ENCODE data around the gene MRTFA.

MRTFA gene

GRCh38 chr22:40420341-40421081 is 216.0 kb downstream of the MRTFA start:
- no peak for DNase-seq

GRCh38 chr22:40419718-40420117 is 216.8 kb downstream of the MRTFA start:
- no peak for DNase-seq

GRCh38 chr22:40418366-40419201 is 217.9 kb downstream of the MRTFA start:
- DNase-seq, result no peak

- no peak for DNase-seq
Observed at GRCh38 chr22:40417881-40418280, 218.6 kb downstream of the MRTFA start.

DNA sequence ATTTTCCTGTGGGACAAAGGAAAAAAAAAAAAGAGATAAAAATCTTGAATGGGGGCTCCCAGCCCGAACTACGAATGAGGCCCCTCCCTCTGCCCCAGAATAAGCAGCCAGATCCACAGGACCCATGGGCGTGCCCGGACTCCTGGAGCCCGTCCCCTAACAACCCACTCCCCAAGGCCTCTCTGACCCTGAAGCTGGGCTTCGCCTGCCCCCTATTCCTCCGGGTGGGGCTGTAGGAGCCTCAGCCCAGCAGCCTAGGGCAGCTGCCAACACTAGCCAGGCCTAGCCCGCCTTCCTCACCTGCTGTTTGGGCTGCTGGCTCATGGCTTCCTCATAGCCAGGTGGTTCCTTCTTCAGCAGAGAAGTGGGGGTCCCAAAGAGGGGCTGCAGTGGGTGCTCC is 219.5 kb downstream of the MRTFA start:
- DNase-seq, result no peak

- no peak for DNase-seq
Observed at GRCh38 chr22:40416636-40417035, 219.9 kb downstream of the MRTFA start.

DNA sequence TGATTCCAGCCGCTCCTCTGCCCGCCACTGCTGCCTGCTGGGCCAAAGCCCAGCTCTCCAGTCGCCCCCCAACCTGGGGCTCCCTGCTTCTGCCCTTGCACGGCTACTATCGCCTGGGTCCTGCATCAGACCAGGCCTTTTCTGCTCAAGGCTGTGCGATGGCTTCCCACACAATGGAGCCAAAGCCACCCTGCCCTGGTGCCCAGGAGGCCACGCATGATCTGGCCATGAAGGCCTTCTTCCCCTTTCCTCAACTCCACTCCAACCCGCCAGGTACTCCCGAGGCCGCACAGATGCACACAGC is 220.3 kb downstream of the MRTFA start:
- no peak for DNase-seq

- no peak for DNase-seq
Observed at GRCh38 chr22:40415531-40416266, 220.8 kb downstream of the MRTFA start.

GRCh38 chr22:40414838-40415505 is 221.5 kb downstream of the MRTFA start:
- DNase-seq, result no peak

DNA sequence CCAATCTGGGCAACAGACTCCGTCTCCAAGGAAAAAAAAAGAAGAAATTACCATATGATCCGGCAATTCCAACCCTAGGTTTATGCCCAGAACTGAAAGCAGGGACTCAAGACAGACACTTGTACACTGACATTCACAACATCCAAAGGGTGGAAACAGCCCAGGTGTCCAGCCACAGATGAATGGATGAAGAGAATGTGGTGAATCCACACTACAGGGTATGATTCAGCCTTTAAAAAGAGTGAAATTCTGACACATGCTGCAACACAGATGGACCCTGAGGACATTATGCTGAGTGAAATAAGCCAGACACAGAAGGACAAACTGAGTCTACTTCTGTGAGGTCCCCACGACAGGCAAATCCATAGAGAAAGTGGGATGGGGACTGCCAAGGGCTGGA is 222.2 kb downstream of the MRTFA start:
- DNase-seq, result no peak

DNA sequence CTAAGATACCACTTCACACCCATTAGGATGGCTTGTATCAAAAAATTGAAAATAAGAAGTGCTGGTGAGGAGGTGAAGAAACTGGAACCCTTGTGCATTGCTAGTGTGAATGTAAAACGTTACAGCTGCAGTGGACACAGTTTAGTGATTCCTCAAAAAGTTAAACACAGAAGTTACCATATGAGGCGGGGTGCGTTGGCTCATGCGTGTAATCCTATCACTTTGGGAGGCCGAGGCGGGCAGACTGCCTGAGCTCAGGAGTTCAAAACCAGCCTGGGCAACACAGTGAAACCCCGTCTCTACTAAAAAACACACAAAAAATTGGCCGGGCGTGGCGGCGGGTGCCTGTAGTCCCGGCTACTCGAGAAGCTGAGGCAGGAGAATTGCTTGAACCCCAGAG is 222.6 kb downstream of the MRTFA start:
- no peak for DNase-seq

GRCh38 chr22:40412441-40412840 is 224.1 kb downstream of the MRTFA start:
- no peak for DNase-seq

DNA sequence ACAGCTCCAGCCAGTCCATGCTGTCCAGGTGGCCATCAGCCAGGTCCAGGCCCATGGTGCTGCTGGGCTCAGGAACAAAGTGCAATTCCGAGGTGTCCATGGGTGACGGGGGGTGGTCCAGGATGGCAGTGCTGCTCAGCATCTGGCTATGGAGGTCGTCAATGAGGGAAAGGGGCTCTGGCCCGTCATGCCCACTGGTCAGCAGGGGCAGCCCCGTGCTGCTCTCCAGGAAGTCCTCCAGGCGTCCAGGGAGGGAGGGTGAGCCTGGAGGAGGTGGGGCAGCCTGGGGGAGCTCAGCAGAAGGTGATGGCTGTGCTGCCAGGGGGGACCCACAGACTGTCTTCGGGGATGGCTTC is 225.0 kb downstream of the MRTFA start:
- DNase-seq, result no peak

DNA sequence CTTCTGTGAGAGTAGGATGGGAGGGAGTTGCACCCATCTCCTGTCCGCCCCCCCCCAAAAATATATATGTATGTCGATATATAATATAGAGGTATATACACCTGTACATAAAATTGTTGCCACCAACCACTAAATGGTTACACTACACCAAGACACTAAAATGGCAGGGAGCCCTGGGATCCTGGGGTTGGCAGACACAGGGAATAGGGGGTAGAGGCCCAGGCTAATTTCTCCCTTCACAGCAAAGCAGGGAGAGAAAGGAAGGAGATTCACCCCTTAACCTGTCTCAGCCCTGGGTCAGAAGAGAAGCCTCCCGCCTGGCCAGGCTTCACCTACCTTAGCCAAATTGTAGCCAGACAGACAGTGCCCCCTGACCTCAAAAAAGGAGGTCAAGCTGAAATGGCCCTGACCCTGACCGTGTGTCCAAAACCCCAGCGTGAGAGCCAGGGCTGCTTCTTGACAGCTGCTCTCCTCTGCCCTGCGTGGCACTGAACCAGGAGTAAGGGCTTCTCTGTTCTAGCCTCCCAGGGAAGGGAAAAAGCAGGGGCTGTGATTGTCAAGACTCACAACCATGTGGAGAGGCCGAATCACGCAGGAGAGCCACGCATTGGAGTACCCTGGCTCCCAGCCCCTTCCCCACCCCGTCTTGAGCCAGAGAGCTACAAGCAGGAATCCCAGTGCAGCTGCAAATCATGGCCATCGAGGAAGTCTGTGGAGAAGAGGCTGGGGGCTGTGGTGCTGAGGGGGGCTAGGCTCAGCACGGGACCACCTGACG is 225.6 kb downstream of the MRTFA start:
- DNase-seq, result no peak

GRCh38 chr22:40410272-40410671 is 226.2 kb downstream of the MRTFA start:
- no peak for DNase-seq

- no peak for DNase-seq
Observed at GRCh38 chr22:40409613-40410113, 226.9 kb downstream of the MRTFA start.

DNA sequence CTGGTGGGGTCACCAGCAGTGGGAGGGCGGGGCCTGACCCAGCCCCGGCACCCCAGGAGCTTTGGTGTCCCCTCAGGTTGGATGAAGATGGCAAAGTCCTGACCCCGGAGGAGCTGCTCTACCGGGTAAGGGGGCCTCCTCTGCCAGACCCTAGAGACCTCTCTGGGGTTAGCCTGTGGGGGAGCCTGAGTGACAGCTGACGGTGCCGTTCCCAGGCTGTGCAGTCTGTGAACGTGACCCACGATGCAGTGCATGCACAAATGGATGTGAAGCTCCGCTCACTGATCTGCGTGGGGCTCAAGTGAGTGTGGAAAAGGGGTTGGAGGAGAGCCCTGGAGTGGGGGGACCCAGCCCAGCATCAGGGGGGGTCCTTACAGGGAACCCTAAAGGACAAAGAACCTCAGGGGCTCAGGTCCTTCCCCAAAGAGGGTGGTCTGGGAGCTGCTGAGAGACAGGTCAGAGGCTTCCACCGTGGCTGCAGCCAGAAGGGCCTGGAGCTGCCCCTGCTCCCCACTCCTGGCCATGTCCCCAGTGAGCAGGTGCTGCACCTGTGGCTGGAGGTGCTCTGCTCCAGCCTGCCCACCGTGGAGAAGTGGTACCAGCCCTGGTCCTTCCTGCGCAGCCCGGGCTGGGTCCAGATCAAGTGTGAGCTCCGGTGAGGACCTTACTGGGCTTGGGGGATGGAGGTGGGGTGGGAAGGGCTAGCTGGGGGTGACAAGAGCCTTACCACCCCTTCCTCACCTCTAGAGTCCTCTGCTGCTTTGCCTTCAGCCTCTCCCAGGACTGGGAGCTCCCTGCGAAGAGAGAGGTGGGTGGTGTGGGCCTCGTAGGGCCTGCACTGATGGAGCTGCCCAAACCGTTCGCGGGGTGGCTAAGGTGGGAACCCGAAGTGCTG is 227.6 kb downstream of the MRTFA start:
- DNase-seq, result no peak

GRCh38 chr22:40407831-40408717 is 228.4 kb downstream of the MRTFA start:
- no peak for DNase-seq

DNA sequence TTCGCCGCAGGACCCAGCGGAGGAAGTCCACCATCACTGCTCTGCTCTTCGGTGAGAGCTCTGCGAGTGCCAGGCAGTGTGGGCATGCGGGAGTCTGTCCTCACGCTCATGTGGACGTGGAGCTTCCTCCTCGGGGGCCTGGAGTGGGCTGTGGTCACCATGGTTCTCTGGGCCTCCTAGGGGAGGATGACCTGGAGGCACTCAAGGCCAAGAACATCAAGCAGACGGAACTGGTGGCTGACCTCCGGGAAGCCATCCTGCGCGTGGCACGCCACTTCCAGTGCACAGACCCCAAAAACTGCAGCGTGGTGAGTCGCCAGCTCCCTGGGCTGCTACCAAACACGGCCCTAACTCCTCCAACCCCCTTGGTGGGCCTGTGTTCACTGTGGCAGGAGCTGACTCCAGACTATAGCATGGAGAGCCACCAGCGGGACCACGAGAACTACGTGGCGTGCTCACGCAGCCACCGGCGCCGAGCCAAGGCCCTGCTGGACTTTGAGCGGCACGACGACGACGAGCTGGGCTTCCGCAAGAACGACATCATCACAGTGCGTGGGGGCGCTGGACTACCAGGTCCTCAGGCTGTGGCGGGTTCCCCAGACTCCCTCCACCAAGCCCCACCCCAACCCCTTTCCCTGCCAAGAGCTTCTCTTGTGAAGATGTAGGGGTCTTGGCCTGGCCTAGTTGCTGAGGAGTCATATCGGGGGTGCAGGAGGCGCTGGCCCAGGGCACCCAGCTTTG is 229.3 kb downstream of the MRTFA start:
- no peak for DNase-seq
